Measurements from ENCODE around the gene TRIM74.
"Not testable (repeated sequence)": the region's sequence is repeated elsewhere in the genome, so short reads cannot be mapped to it uniquely, and the experiment has no call there.

The TRIM74 gene

DNA sequence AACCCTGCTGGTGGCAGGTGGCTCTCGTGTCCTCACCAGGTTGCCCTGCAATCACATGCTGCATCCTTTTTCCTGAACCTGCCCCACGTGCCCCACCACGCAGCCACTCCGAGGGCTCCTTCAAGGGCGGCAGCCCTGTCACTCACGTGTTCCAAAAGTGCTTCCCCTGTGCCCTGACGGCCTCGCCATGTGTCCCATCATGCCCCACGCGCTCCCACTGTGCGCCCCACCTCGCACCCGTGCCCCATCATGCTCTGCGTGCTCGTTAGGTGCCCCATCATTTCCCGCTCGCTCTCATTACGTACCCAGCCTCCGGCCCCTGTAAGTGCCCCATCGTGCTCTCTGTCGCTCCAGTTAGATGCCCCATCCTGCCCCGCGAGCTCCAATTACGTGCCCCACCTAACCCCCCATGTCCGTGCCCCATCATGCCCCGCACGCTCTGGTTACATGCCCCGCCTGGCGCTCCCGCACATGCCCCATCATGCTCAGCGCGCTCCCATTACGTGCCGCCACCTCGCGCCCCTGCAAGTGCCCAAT, at the start of gene TRIM74:
TSS of gene TRIM74 (minus strand) at position 487 of the 537 bp plus-strand sequence. CDS start 3,309 bp downstream, outside the sequence.
- not testable (repeated sequence) for H3K4me1 Mint-ChIP-seq (ENCODE audit: low read depth); DNase-seq (ENCODE audit: low spot score); H3K27ac Mint-ChIP-seq; H3K27me3 Mint-ChIP-seq (ENCODE audit: low read depth); H3K36me3 Mint-ChIP-seq (ENCODE audit: low read depth); H3K4me3 Mint-ChIP-seq; H3K9me3 Mint-ChIP-seq

DNA sequence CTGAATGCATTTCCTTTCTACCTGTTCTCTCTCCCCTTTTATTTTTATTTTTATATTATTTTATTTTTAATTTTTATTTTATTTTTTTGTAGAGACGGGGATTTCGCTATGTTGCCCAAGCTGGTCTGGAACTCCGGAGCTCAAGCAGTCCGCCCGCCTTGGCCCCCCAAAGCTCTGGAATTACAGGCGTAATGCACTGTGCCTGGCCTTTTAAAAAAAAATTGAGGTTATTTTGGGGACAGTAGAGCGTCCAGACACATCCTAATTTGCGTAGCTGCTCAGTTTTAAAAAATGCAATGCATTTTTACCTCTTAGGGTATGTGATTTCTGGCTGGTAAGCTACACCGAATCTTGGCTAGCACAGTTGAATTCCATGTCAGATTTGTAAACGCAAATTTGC, 37.2 kb upstream of the TRIM74 start:
- not testable (repeated sequence) for H3K4me1 Mint-ChIP-seq (ENCODE audit: low read depth); H3K27me3 Mint-ChIP-seq (ENCODE audit: low read depth); H3K4me3 Mint-ChIP-seq; H3K27ac Mint-ChIP-seq; H3K36me3 Mint-ChIP-seq (ENCODE audit: low read depth); DNase-seq (ENCODE audit: low spot score); H3K9me3 Mint-ChIP-seq

DNA sequence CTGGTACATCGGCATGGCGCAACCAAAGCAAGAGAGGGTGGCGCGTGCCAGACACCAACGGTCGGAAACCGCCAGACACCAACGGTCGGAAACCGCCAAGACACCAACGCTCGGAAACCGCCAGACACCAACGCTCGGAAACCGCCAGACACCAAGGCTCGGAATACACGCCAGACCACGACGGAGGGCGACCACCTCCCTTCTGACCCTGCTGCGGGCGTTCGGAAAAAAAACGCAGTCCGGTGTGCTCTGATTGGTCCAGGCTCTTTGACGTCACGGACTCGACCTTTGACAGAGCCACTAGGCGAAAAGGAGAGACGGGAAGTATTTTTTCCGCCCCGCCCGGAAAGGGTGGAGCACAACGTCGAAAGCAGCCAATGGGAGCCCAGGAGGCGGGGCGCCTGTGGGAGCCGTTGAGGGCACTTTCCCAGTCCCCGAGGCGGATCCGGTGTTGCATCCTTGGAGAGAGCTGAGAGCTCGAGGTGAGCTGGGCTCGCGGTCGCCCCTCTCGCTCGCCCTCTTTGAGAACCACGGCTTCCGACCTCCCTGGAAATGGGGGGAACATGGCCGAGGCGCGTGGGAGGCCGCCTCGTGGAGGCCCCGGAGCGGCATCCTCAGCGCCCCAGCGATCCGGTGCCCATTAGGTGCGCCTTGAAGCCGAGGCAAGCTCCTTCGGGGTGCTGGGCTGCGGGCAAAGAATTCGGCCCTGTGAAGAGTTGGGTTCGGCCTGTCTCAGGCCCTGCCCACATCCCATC, 36.6 kb upstream of the TRIM74 start:
- peak overlapping the region; percentile 95 for H3K4me3 Mint-ChIP-seq
- H3K4me1 Mint-ChIP-seq (ENCODE audit: low read depth); H3K27me3 Mint-ChIP-seq (ENCODE audit: low read depth); H3K36me3 Mint-ChIP-seq (ENCODE audit: low read depth); H3K9me3 Mint-ChIP-seq: not testable (repeated sequence)
- peak overlapping the region; percentile 99 for H3K27ac Mint-ChIP-seq
- DNase-seq (ENCODE audit: low spot score) = peak; percentile 93

GRCh38 chr7:73005356-73005692, 36.1 kb upstream of the TRIM74 start:
- not testable (repeated sequence) for H3K36me3 Mint-ChIP-seq (ENCODE audit: low read depth); H3K9me3 Mint-ChIP-seq; H3K27me3 Mint-ChIP-seq (ENCODE audit: low read depth); H3K4me1 Mint-ChIP-seq (ENCODE audit: low read depth)
- Mint-ChIP-seq H3K4me3 (peak overlapping the region; percentile 95), H3K27ac (peak overlapping the region; percentile 99)
- DNase-seq (ENCODE audit: low spot score) = peak; percentile 80

GRCh38 chr7:72997887-72998468, 28.7 kb upstream of the TRIM74 start:
- H3K4me3 Mint-ChIP-seq; H3K27me3 Mint-ChIP-seq (ENCODE audit: low read depth); H3K4me1 Mint-ChIP-seq (ENCODE audit: low read depth); H3K36me3 Mint-ChIP-seq (ENCODE audit: low read depth); H3K9me3 Mint-ChIP-seq; H3K27ac Mint-ChIP-seq; DNase-seq (ENCODE audit: low spot score): not testable (repeated sequence)

- not testable (repeated sequence) for H3K36me3 Mint-ChIP-seq (ENCODE audit: low read depth); H3K27me3 Mint-ChIP-seq (ENCODE audit: low read depth); H3K4me3 Mint-ChIP-seq; H3K4me1 Mint-ChIP-seq (ENCODE audit: low read depth); H3K27ac Mint-ChIP-seq; H3K9me3 Mint-ChIP-seq; DNase-seq (ENCODE audit: low spot score)
These were observed 28.2 kb upstream of the TRIM74 start for GRCh38 chr7:72997447-72997846.

GRCh38 chr7:72995484-72995883, 26.2 kb upstream of the TRIM74 start:
- not testable (repeated sequence) for H3K9me3 Mint-ChIP-seq; DNase-seq (ENCODE audit: low spot score); H3K4me3 Mint-ChIP-seq; H3K4me1 Mint-ChIP-seq (ENCODE audit: low read depth); H3K27me3 Mint-ChIP-seq (ENCODE audit: low read depth); H3K27ac Mint-ChIP-seq; H3K36me3 Mint-ChIP-seq (ENCODE audit: low read depth)

DNA sequence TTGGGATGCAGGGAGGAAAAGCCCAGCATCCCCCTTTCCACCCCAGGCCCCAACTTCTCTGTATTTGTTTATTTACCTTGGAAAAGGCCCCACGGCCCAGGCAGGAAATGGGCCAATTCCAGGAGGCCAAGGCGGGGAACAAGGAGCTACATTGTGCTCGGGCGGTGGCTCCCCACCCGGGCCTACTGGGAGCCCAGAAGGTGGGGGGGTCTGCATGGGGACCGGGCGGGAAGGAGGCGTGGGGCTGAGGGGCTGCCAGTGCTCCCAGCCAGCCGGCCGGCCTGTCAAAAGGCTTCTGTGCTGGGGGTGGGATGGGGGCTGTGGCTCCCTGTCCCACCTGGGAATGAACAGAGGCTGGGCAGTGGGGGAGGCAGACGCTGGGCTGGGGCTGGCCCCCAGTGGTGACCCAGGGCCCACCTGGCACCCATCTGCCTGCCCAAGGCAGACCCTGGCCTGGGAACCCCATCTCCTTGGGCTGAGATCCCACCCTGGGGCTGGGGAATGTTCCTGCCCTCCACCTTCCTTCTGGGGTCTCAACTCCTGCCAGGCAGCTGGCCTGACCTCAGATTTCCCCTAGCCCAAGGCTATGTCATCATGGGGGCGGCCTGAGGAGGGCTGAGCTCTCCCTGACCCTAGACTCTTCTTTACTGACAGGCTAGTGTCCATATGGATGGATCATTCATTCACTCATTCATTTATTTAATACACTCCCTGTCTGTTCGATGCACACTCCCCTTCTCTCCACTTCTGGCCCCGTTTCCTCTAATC, 21.1 kb upstream of the TRIM74 start:
- H3K4me1 Mint-ChIP-seq (ENCODE audit: low read depth); H3K27ac Mint-ChIP-seq; H3K9me3 Mint-ChIP-seq; H3K4me3 Mint-ChIP-seq; DNase-seq (ENCODE audit: low spot score); H3K27me3 Mint-ChIP-seq (ENCODE audit: low read depth); H3K36me3 Mint-ChIP-seq (ENCODE audit: low read depth): not testable (repeated sequence)

DNA sequence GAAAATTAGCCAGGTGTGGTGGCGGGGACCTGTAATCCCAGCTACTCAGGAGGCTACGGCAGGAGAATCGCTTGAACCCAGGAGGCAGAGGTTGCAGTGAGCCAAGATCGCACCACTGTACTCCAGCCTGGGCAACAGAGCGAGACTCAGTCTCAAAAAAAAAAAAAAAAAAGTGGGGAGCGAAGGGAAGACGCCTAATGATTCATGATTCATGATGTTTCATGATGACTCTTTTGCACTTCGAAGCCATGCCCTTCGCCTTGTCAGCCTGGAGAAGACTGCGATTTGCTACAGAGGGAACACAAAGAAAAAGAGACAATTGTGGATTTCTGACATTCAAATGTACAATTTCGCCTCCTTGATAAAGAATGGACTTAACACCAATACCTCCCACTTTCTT, 12.8 kb upstream of the TRIM74 start:
- not testable (repeated sequence) for DNase-seq (ENCODE audit: low spot score); H3K4me1 Mint-ChIP-seq (ENCODE audit: low read depth); H3K27ac Mint-ChIP-seq; H3K4me3 Mint-ChIP-seq; H3K27me3 Mint-ChIP-seq (ENCODE audit: low read depth); H3K36me3 Mint-ChIP-seq (ENCODE audit: low read depth); H3K9me3 Mint-ChIP-seq

DNA sequence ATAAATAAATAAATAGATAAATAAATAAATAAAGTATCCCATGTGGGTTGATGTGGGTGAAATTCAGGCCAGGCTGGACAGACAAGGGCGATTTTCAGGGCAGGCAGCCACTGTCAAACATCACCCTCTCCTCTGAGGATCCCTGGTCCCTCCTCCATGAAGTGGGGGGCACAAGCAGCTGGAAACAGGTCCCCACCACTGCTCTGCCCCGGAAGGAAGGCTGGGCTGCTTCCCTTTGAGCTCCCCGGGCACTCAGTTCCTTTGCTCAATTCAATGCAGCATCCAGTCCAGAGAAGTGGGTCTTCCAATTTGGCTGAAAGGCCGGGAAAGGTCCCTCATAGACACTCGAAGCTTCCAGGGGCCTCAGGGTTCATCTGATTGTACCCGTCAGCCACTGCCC, 11.1 kb upstream of the TRIM74 start:
- not testable (repeated sequence) for H3K9me3 Mint-ChIP-seq; DNase-seq (ENCODE audit: low spot score); H3K27ac Mint-ChIP-seq; H3K27me3 Mint-ChIP-seq (ENCODE audit: low read depth); H3K4me3 Mint-ChIP-seq; H3K36me3 Mint-ChIP-seq (ENCODE audit: low read depth); H3K4me1 Mint-ChIP-seq (ENCODE audit: low read depth)

DNA sequence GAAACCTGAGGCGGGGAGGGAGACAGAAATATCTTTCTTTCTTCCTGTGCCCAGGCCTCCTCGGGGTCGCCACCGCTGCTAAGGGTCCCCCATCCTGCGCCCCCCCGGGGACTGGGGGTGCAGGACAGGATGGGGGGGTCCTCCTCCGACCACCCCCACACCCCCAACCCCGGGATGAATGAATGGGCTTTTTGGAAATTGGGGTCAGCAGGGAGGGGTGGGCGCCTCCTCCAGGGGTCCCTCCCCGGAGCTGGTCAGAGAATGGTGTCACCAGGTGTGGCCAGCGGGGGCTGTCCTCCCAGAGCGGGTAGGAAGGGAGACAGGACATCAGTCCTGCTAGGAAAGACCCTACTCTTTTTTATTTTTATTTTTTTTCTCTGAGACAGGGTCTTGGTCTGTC, 7.2 kb upstream of the TRIM74 start:
- not testable (repeated sequence) for H3K9me3 Mint-ChIP-seq; H3K4me1 Mint-ChIP-seq (ENCODE audit: low read depth); H3K27ac Mint-ChIP-seq; DNase-seq (ENCODE audit: low spot score); H3K27me3 Mint-ChIP-seq (ENCODE audit: low read depth); H3K4me3 Mint-ChIP-seq; H3K36me3 Mint-ChIP-seq (ENCODE audit: low read depth)

- H3K4me3 Mint-ChIP-seq; DNase-seq (ENCODE audit: low spot score); H3K27me3 Mint-ChIP-seq (ENCODE audit: low read depth); H3K4me1 Mint-ChIP-seq (ENCODE audit: low read depth); H3K36me3 Mint-ChIP-seq (ENCODE audit: low read depth); H3K9me3 Mint-ChIP-seq; H3K27ac Mint-ChIP-seq: not testable (repeated sequence)
These were observed 6.5 kb upstream of the TRIM74 start for GRCh38 chr7:72975656-72976286.

GRCh38 chr7:72974781-72975180, 5.5 kb upstream of the TRIM74 start:
- not testable (repeated sequence) for H3K27ac Mint-ChIP-seq

GRCh38 chr7:72971505-72971904, 2.2 kb upstream of the TRIM74 start:
- DNase-seq (ENCODE audit: low spot score); H3K9me3 Mint-ChIP-seq; H3K36me3 Mint-ChIP-seq (ENCODE audit: low read depth); H3K4me1 Mint-ChIP-seq (ENCODE audit: low read depth); H3K4me3 Mint-ChIP-seq; H3K27me3 Mint-ChIP-seq (ENCODE audit: low read depth); H3K27ac Mint-ChIP-seq: not testable (repeated sequence)

More at GRCh38 chr7:72974781-72975180, 5.5 kb upstream of the TRIM74 start:
- H3K27me3 Mint-ChIP-seq (ENCODE audit: low read depth); H3K4me3 Mint-ChIP-seq; H3K36me3 Mint-ChIP-seq (ENCODE audit: low read depth); H3K4me1 Mint-ChIP-seq (ENCODE audit: low read depth); DNase-seq (ENCODE audit: low spot score); H3K9me3 Mint-ChIP-seq: not testable (repeated sequence)

Data from T-helper 2 cell treated with Interferon-gamma antibody and Interleukin-4, amounts not matched to agents 5 μg/mL and 100 μg/mL, for 36 hours (primary cell).